Measurements from ENCODE around the gene ARAP3. TPM values are rescaled to one million over a fixed set of nuclear protein-coding genes. Genes with fewer than 3 reads are reported as not detected.

ARAP3 gene
- polyA plus RNA-seq, 1 experiment: 3.5 TPM

GRCh38 chr5:141650851-141651727, 30.9 kb downstream of the ARAP3 start, which contains the start of gene FCHSD1:
Gene FCHSD1 (minus strand): TSS chr5:141651418. CDS start chr5:141651368, 50 bp downstream.
- Histone ChIP-seq H3K9me3 (ENCODE audit: control insufficient read depth, insufficient read depth, low read length) (no peaks in the 10 kb centered on the region), H3K4me3 (ENCODE audit: low read depth, low read length) (peak within 1 kb of the TSS; percentile 85), H3K27me3 (ENCODE audit: control insufficient read depth, insufficient read depth, low read length) (no peaks in the 10 kb centered on the region), H3K27ac (ENCODE audit: low read depth, low read length) (no peak within 1 kb of the TSS)
- CTCF ChIA-PET: interaction anchor here (0.6 to 2.0 kb wide), 10 partner anchors 9 to 87 kb away, joined by 3 to 15 read pairs (median 4); partner anchors contain the start of gene DIAPH1
- no peak for TF ChIP-seq CTCF (IDR thresholded peaks at IDR 0.05; ENCODE audit: low read depth, low read length)
- DNase-seq (ENCODE audit: low read depth, low spot score): peak; percentile 50
- POLR2A ChIA-PET: interaction anchor here (1.9 kb wide), 1 partner anchor 14 kb away, joined by 14 read pairs; the partner anchor contains the start of genes HDAC3 and RELL2

- no peak overlapping the region for H3K27ac ChIP-seq (ENCODE audit: low read depth, low read length)
- no peak for TF ChIP-seq CTCF (IDR thresholded peaks at IDR 0.05; ENCODE audit: low read depth, low read length)
- peak overlapping the region; percentile 85; the same call in 1 of the 2 replicates for H3K4me3 ChIP-seq (ENCODE audit: low read depth, low read length)
- ChIA-PET CTCF (no interaction called here), POLR2A (no interaction called here)
- no peaks in the 10 kb centered on the region for H3K9me3 ChIP-seq (ENCODE audit: control insufficient read depth, insufficient read depth, low read length)
- no peak for DNase-seq (ENCODE audit: low read depth, low spot score)
- no peaks in the 10 kb centered on the region for H3K27me3 ChIP-seq (ENCODE audit: control insufficient read depth, insufficient read depth, low read length)
Measured at GRCh38 chr5:141649972-141650371, 32.1 kb downstream of the ARAP3 start.

DNA sequence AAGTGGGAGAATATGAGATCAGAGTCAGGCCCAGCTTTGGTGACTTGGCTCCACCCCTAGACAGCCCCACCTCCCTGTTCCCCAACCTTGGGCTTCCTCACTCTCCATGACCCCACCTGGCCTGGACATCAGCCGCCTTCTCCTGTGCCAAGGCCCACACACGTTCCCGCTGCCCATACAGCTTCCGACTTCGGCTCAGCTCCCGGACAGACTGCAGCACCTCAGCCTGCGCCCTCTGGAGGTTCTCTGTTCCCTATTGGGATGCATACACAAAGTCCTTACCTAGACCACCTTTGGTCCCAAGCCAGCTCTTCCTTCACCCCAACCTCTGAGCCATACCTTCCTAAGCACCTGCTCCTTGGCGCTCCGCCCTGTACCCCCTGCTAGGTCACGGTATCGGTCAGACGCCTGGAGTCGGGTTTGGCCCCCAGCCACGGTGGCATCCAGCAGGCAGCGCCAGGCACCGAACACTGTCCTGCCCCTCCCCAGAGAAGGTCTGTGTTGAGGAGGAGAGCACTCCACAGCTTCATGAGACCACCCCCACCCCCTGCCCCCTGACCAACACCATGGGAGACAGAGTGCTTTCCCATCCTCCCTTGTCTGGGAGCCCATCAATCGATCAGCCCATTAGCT, 32.9 kb downstream of the ARAP3 start:
- no peaks in the 10 kb centered on the region for H3K27me3 ChIP-seq (ENCODE audit: control insufficient read depth, insufficient read depth, low read length)
- H3K9me3 ChIP-seq (ENCODE audit: control insufficient read depth, insufficient read depth, low read length): no peaks in the 10 kb centered on the region
- ChIA-PET CTCF (interaction anchor here (0.5 to 1.6 kb wide), 3 partner anchors 16 to 57 kb away, joined by 3 to 4 read pairs (median 3); partner anchors contain the start of gene DIAPH1), POLR2A (no interaction called here)
- no peak overlapping the region for H3K4me3 ChIP-seq (ENCODE audit: low read depth, low read length)
- no peak overlapping the region for H3K27ac ChIP-seq (ENCODE audit: low read depth, low read length)
- DNase-seq (ENCODE audit: low read depth, low spot score): no peak
- no peak for TF ChIP-seq CTCF (IDR thresholded peaks at IDR 0.05; ENCODE audit: low read depth, low read length)

DNA sequence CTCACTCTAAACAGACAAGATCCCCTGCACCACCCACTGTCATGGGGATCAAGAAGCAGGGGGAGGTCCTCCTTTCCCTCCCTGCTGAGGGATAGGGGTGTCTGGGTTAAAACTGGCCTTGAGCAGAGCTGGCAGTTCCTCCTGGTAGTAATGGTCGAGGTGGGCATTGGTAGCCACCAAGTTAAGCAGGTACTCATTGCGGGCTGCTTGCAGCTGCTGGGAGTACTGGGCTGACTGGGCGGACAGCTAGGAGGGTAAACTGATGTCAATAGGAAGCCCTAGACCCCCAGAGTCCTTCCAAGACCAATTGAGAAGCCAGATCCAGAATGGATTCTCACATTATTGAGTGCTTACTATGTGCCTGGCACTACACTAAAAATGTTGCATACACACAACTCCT, 34.2 kb downstream of the ARAP3 start:
- Histone ChIP-seq H3K27me3 (ENCODE audit: control insufficient read depth, insufficient read depth, low read length) (no peaks in the 10 kb centered on the region), H3K27ac (ENCODE audit: low read depth, low read length) (no peak overlapping the region), H3K9me3 (ENCODE audit: control insufficient read depth, insufficient read depth, low read length) (no peaks in the 10 kb centered on the region), H3K4me3 (ENCODE audit: low read depth, low read length) (no peak overlapping the region)
- ChIA-PET POLR2A (no interaction called here), CTCF (interaction anchor here (1.0 kb wide), 1 partner anchor 56 kb away, joined by 3 read pairs; no protein-coding TSS in a partner anchor)
- no peak for DNase-seq (ENCODE audit: low read depth, low spot score)
- TF ChIP-seq CTCF (IDR thresholded peaks at IDR 0.05; ENCODE audit: low read depth, low read length): no peak
